ENCODE results near the gene PNLIPRP2. TPM values are rescaled to one million over a fixed set of nuclear protein-coding genes. Genes with fewer than 3 reads are reported as not detected.
A peak's percentile ranks its signal among the peaks of the same experiment; 100 is the strongest.

PNLIPRP2 gene
- total RNA-seq, 4 donors from 2014 or later: not detected

DNA sequence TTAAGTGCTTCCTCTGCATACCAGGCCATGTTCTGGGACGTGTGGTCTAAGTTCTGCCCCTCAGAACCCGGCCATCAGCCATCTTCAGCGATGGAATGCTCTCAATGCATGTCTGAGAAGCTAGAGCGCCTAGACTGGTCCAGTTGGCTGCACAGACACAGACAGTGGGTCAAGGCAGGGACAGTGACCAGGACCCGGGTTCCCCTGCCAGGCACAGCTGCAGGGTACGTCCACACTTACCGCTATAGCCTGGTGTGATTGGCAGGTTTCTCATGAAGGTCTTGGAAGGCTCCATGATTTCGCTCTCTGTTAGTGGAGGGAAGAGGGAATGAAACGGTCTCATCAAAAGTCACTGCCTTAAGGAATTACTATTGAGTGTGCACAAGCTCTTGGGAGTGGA lies 47.3 kb downstream of the PNLIPRP2 start:
- TF ChIP-seq, protein P1, sequence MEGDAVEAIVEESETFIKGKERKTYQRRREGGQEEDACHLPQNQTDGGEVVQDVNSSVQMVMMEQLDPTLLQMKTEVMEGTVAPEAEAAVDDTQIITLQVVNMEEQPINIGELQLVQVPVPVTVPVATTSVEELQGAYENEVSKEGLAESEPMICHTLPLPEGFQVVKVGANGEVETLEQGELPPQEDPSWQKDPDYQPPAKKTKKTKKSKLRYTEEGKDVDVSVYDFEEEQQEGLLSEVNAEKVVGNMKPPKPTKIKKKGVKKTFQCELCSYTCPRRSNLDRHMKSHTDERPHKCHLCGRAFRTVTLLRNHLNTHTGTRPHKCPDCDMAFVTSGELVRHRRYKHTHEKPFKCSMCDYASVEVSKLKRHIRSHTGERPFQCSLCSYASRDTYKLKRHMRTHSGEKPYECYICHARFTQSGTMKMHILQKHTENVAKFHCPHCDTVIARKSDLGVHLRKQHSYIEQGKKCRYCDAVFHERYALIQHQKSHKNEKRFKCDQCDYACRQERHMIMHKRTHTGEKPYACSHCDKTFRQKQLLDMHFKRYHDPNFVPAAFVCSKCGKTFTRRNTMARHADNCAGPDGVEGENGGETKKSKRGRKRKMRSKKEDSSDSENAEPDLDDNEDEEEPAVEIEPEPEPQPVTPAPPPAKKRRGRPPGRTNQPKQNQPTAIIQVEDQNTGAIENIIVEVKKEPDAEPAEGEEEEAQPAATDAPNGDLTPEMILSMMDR (IDR thresholded peaks at IDR 0.05): no peak
- TF ChIP-seq POLR2A (IDR thresholded peaks at IDR 0.05): no peak
- H3K4me3 ChIP-seq: no peak overlapping the region
- intact Hi-C loops (cut with DNase I): no loop called here
- H3K4me1 ChIP-seq: peaks cover 0 to 10% (median 6%) of the 10 kb centered on the region in 3 donors
- no peak overlapping the region for H3K27ac ChIP-seq
- DNase-seq: no peak
- H3K27me3 ChIP-seq: peaks cover 0 to 17% (median 0%) of the 10 kb centered on the region in 4 donors
- H3K9me3 ChIP-seq: no peaks in the 10 kb centered on the region
- H3K36me3 ChIP-seq: no peaks in the 10 kb centered on the region
- 84 to 92% methylated on average over 2 to 5 of the region's 9 CpGs for WGBS, 2 donors

DNA sequence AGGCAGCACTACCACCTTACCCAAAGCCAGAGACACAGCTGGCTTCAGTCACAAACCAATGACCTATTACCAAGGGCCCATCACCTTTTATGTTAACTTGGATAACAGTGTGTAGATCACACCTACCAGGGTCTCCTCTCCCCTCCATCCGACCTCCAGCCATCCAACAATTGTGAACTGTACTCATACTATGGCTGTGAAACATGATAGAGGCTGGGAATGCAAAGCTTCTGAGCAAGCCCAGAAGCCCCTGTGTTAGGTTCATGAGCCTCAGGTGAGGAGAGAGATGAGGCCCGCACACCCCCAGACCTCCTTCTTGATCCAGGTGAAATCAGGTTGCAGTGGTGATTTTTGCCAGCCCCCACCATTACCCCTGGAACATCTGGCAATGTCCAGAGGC lies 47.7 kb downstream of the PNLIPRP2 start:
- 71 to 100% methylated on average over 1 of the region's 2 CpGs for WGBS, 2 donors
- intact Hi-C loops (cut with DNase I): no loop called here
- no peak for DNase-seq

DNA sequence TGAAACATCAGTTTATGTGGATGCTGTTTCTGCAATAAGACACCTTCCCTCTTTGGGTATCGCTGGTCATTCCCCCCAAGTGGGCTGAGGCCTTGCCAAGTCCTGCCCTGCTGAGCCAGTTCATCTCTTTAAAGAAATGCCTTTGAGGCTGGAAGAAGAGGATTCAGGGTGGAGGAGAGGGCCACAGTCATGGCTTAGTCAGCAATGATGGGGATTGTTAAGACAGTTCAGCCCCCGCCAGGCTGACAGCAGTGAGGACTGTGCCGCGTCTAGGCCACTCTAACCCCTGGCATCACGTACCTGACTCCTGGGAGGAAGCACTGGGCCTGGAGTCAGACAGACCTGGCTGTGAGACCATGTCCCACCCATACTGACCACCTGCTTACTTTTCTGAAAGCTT lies 48.3 kb downstream of the PNLIPRP2 start:
- TF ChIP-seq POLR2A (IDR thresholded peaks at IDR 0.05): no peak
- TF ChIP-seq, protein P1 (IDR thresholded peaks at IDR 0.05): no peak
- no peak overlapping the region for H3K4me3 ChIP-seq
- H3K9me3 ChIP-seq: no peaks in the 10 kb centered on the region
- DNase-seq: no peak
- no peaks in the 10 kb centered on the region for H3K36me3 ChIP-seq
- no peak overlapping the region for H3K27ac ChIP-seq
- peaks cover 0 to 17% (median 0%) of the 10 kb centered on the region in 4 donors for H3K27me3 ChIP-seq
- intact Hi-C loops (cut with DNase I): no loop called here
- 67 to 78% methylated on average over 3 to 4 of the region's 5 CpGs for WGBS, 2 donors
- peaks cover 0 to 10% (median 6%) of the 10 kb centered on the region in 3 donors for H3K4me1 ChIP-seq

More for the DNA sequence above, 47.7 kb downstream of the PNLIPRP2 start:
- H3K4me1 ChIP-seq: peaks cover 0 to 10% (median 6%) of the 10 kb centered on the region in 3 donors
- H3K36me3 ChIP-seq: no peaks in the 10 kb centered on the region
- no peak overlapping the region for H3K27ac ChIP-seq
- H3K9me3 ChIP-seq: no peaks in the 10 kb centered on the region
- no peak overlapping the region for H3K4me3 ChIP-seq
- TF ChIP-seq POLR2A (IDR thresholded peaks at IDR 0.05): no peak
- TF ChIP-seq, protein P1 (IDR thresholded peaks at IDR 0.05): no peak
- H3K27me3 ChIP-seq: peaks cover 0 to 17% (median 0%) of the 10 kb centered on the region in 4 donors

DNA sequence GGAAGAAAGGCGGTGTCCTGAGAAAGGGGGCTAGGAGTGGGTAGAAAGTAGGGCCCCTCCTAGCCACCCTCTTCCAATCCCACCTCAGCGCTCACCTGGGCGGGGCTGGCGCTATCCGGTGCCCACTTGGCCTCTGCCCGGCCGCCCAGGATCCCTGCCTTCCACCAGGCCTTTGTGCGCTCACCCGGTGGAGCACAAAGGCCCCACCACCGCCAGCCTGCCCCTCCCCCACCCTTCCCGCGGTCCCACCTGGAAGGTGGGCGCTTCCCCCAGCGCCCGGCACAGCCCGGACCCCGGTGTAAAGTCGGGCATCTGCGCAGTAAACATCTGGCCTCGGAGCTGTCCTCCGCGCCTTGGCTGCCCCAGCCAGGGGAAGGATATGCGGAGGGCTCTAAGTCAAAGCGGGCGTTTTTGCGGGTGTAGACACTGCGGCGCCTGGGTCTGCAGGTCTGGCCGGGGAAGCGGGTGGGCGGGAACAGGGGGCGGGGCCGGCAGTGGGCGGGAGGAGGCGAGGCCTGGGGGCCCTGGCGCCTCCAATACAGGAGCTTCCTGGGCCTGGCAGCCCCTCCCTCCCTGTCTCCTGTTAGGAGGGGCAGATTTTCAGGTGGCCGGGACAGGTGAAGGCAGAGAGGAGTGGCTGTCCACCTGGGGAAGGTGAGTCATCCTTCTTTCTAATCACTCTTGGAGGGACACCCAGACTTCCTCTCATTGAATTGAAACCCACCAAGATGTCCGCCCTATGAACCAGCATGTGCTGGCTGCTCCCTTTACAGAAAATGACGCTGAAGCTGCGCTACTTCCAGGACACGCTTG lies 49.3 kb downstream of the PNLIPRP2 start:
- peaks cover 0 to 17% (median 0%) of the 10 kb centered on the region in 4 donors for H3K27me3 ChIP-seq
- H3K4me1 ChIP-seq: peaks cover 0 to 10% (median 6%) of the 10 kb centered on the region in 3 donors
- peaks cover 0 to 5% (median 0%) of the 10 kb centered on the region in 3 donors for H3K36me3 ChIP-seq
- 50 to 55% methylated on average over 8 to 10 of the region's 41 CpGs for whole genome bisulfite sequencing, 2 donors
- no peaks in the 10 kb centered on the region for H3K9me3 ChIP-seq
- H3K4me3 ChIP-seq: peak overlapping the region in 3 of 4 donors; percentile 27 to 53 (median 33)
- DNase-seq: no peak
- peak overlapping the region in 1 of 4 donors; percentile 23 for H3K27ac ChIP-seq
- intact Hi-C loops (cut with DNase I): no loop called here
- TF ChIP-seq POLR2A (IDR thresholded peaks at IDR 0.05): no peak
- TF ChIP-seq, protein P1 (IDR thresholded peaks at IDR 0.05): no peak

DNA sequence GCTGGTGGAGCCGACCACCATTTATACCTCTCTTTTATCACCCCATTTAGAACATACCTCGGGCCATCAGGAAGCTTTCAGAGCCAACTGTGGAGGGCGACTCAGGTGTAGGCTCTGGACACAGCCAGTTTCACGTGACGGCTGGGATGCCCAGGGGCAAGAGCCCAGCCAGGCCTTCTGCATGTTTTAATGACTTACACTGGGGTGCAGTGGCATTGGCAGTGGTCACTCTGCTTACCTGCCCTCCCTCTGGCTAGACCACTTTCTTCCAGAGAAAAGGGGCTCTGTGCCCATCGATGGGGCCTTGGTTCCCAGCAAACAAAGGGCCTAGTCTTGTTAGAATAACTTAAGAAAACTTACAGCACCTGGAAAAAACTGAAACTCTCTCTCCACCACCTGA lies 50.0 kb downstream of the PNLIPRP2 start:
- intact Hi-C loops (cut with DNase I): no loop called here
- peaks cover 0 to 8% (median 0%) of the 10 kb centered on the region in 3 donors for H3K36me3 ChIP-seq
- DNase-seq: no peak
- H3K27me3 ChIP-seq: peaks cover 0 to 17% (median 0%) of the 10 kb centered on the region in 4 donors
- no peak for TF ChIP-seq POLR2A (IDR thresholded peaks at IDR 0.05)
- TF ChIP-seq, protein P1 (IDR thresholded peaks at IDR 0.05): no peak
- no peak overlapping the region for H3K27ac ChIP-seq
- H3K4me1 ChIP-seq: peaks cover 0 to 10% (median 6%) of the 10 kb centered on the region in 3 donors
- 53 to 83% methylated on average over 3 to 5 of the region's 6 CpGs for WGBS, 2 donors
- no peaks in the 10 kb centered on the region for H3K9me3 ChIP-seq
- no peak overlapping the region for H3K4me3 ChIP-seq

Measured in esophagus squamous epithelium (tissue), 5 donors.